ENCODE results near the gene OR51B2. TPM values are rescaled to one million over a fixed set of nuclear protein-coding genes. Genes with fewer than 3 reads are reported as not detected.

The OR51B2 gene
- total RNA-seq, 1 donor from 2014 or later = not detected

DNA sequence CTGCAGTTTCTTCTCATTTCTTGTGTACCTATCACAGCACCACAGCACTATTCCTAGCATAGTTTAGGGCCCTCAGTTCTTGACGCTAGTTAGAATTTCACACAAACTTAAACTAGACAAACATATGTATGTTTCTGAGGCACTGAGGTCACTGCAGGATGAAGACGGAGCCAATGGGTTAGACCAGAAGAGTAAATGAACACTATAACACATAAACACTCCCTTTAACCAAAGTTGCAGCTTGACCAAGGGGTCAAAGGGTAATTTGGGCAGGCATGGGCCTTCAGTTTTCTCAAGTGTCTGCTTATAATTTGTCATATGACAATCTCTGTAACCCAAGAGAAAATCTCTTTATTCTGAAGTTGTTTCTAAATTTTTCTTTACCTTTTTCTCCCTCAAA is 41.5 kb downstream of the OR51B2 start:
- no peak overlapping the region for H3K4me3 Mint-ChIP-seq (ENCODE audit: low read depth)
- H3K4me1 Mint-ChIP-seq (ENCODE audit: low read depth) = peaks cover 2% of the 10 kb centered on the region
- no peaks in the 10 kb centered on the region for H3K9me3 Mint-ChIP-seq (ENCODE audit: low read depth)
- H3K36me3 Mint-ChIP-seq (ENCODE audit: insufficient read depth) = no peaks in the 10 kb centered on the region
- DNase-seq (ENCODE audit: low spot score, unreplicated experiment) = no peak
- no peak for TF ChIP-seq CTCF (IDR thresholded peaks at IDR 0.05; ENCODE audit: unreplicated experiment)
- no peaks in the 10 kb centered on the region for H3K27me3 Mint-ChIP-seq
- H3K27ac Mint-ChIP-seq = no peak overlapping the region

DNA sequence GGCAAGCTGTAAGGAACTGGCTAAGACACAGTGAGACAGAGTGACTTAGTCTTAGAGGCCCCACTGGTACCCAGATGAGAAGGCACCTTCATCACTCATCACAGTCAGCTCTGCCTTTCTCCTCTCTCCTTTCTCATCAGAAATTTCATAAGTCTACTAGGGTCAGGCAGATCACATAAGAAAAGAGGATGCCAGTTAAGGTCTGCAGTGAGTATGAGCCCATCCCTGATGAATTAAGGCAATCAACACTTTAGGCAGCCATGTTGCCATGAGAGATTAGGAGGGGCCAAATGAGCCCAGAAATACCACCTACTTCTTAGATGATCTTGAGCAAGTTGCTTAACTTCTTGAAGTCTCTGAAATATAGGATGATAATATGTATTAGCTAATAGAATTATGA is 42.5 kb downstream of the OR51B2 start:
- no peaks in the 10 kb centered on the region for H3K36me3 Mint-ChIP-seq (ENCODE audit: insufficient read depth)
- H3K27ac Mint-ChIP-seq = no peak overlapping the region
- no peaks in the 10 kb centered on the region for H3K9me3 Mint-ChIP-seq (ENCODE audit: low read depth)
- no peak for TF ChIP-seq CTCF (IDR thresholded peaks at IDR 0.05; ENCODE audit: unreplicated experiment)
- no peaks in the 10 kb centered on the region for H3K27me3 Mint-ChIP-seq
- DNase-seq (ENCODE audit: low spot score, unreplicated experiment) = no peak
- H3K4me3 Mint-ChIP-seq (ENCODE audit: low read depth) = no peak overlapping the region
- H3K4me1 Mint-ChIP-seq (ENCODE audit: low read depth) = peaks cover 2% of the 10 kb centered on the region

- no peak overlapping the region for H3K4me3 Mint-ChIP-seq (ENCODE audit: low read depth)
- TF ChIP-seq CTCF (IDR thresholded peaks at IDR 0.05; ENCODE audit: unreplicated experiment) = no peak
- no peak for DNase-seq (ENCODE audit: low spot score, unreplicated experiment)
Measured at GRCh38 chr11:5280582-5281102, 43.5 kb downstream of the OR51B2 start.

DNA sequence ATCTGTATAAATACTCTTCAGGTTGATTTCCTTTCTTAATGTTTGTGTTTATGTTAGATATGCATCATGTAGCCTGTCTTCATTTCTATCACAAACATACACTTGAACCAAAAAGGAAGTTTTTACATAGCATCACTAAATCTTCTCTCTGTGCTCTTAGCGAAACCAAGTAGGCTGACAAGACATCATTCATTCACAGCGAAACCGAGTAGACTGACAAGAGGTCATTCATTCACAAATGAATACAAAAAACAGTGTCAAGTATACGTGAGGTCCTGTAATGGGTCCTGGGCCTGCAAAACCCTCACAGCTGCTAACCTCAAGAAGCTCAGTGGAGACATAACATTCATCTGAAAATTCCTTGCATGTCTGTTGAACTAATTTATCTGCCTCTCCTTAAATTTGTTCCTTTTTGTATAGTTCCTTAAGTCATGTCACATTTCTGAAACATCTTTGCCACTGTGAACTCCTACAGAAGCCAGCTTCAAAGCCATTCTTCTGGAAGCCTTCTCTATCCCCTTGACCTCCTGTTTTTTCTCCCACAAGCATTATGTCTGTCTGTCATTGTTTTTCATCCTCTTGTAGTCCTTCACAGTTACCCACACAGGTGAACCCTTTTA is 44.5 kb downstream of the OR51B2 start:
- TF ChIP-seq CTCF (IDR thresholded peaks at IDR 0.05; ENCODE audit: unreplicated experiment) = no peak
- no peak for DNase-seq (ENCODE audit: low spot score, unreplicated experiment)
- Mint-ChIP-seq H3K36me3 (ENCODE audit: insufficient read depth) (no peaks in the 10 kb centered on the region), H3K4me3 (ENCODE audit: low read depth) (no peak overlapping the region), H3K9me3 (ENCODE audit: low read depth) (no peaks in the 10 kb centered on the region), H3K27ac (no peak overlapping the region), H3K27me3 (no peaks in the 10 kb centered on the region), H3K4me1 (ENCODE audit: low read depth) (peaks cover 5% of the 10 kb centered on the region)

More at GRCh38 chr11:5280582-5281102, 43.5 kb downstream of the OR51B2 start:
- H3K27ac Mint-ChIP-seq = no peak overlapping the region
- no peaks in the 10 kb centered on the region for H3K9me3 Mint-ChIP-seq (ENCODE audit: low read depth)
- no peaks in the 10 kb centered on the region for H3K27me3 Mint-ChIP-seq
- peaks cover 4% of the 10 kb centered on the region for H3K4me1 Mint-ChIP-seq (ENCODE audit: low read depth)
- no peaks in the 10 kb centered on the region for H3K36me3 Mint-ChIP-seq (ENCODE audit: insufficient read depth)

GRCh38 chr11:5277807-5278382 is 46.2 kb downstream of the OR51B2 start:
- H3K4me3 Mint-ChIP-seq (ENCODE audit: low read depth) = no peak overlapping the region
- no peak overlapping the region for H3K27ac Mint-ChIP-seq
- H3K36me3 Mint-ChIP-seq (ENCODE audit: insufficient read depth) = no peaks in the 10 kb centered on the region
- no peaks in the 10 kb centered on the region for H3K27me3 Mint-ChIP-seq
- no peak for TF ChIP-seq CTCF (IDR thresholded peaks at IDR 0.05; ENCODE audit: unreplicated experiment)
- no peaks in the 10 kb centered on the region for H3K9me3 Mint-ChIP-seq (ENCODE audit: low read depth)
- DNase-seq (ENCODE audit: low spot score, unreplicated experiment) = no peak
- peaks cover 8% of the 10 kb centered on the region for H3K4me1 Mint-ChIP-seq (ENCODE audit: low read depth)

All from progenitor cell of endocrine pancreas (in vitro differentiated cells).